HEK293 (cell line): ENCODE data around the gene SAP25.

ENCODE experiments used
- GLI2 ChIP-seq: fragments of 450-650 bp; formaldehyde crosslinking; IDR thresholded peaks from 2 replicates; pipeline ENCODE4; 2017; ENCODE audit warnings: missing biosample characterization, missing genetic modification characterization, low read depth, borderline replicate concordance
- KLF1 ChIP-seq: fragments of 450-650 bp; formaldehyde crosslinking; IDR thresholded peaks from 2 replicates; pipeline ENCODE4 v1.5.1; 2016; ENCODE audit warnings: missing biosample characterization, missing genetic modification characterization
- KLF9 ChIP-seq: fragments of 450-650 bp; formaldehyde crosslinking; IDR thresholded peaks from 2 replicates; pipeline ENCODE4 v1.5.1; 2016; ENCODE audit warnings: missing biosample characterization, missing genetic modification characterization, low read depth
- REPIN1 ChIP-seq: fragments of 450-650 bp; formaldehyde crosslinking; IDR thresholded peaks from 2 replicates; pipeline ENCODE4 v1.5.1; 2017; ENCODE audit warnings: missing biosample characterization, missing genetic modification characterization, low read depth
- SP3 ChIP-seq: fragments of 450-650 bp; formaldehyde crosslinking; IDR thresholded peaks from 2 replicates; pipeline ENCODE4 v1.5.1; 2016; ENCODE audit warnings: missing biosample characterization, missing genetic modification characterization
- YY1 ChIP-seq: fragments of 450-650 bp; formaldehyde crosslinking; IDR thresholded peaks from 2 replicates; pipeline ENCODE4 v1.5.1; 2018; ENCODE audit warnings: missing biosample characterization, missing genetic modification characterization
- ZBTB1 ChIP-seq: fragments of 450-650 bp; formaldehyde crosslinking; IDR thresholded peaks from 2 replicates; pipeline ENCODE4 v1.5.1; 2016; ENCODE audit warnings: missing biosample characterization, missing genetic modification characterization
- ZBTB48 ChIP-seq: fragments of 450-650 bp; formaldehyde crosslinking; IDR thresholded peaks from 2 replicates; pipeline ENCODE4 v1.5.1; 2016; ENCODE audit warnings: missing biosample characterization, missing genetic modification characterization
- ZEB2 ChIP-seq: fragments of 450-650 bp; formaldehyde crosslinking; IDR thresholded peaks from 2 replicates; pipeline ENCODE4 v1.5.1; 2016; ENCODE audit warnings: missing biosample characterization, missing genetic modification characterization
- ZFP3 ChIP-seq: fragments of 450-650 bp; formaldehyde crosslinking; IDR thresholded peaks from 2 replicates; pipeline ENCODE4 v1.5.1; 2016; ENCODE audit warnings: low read depth, missing biosample characterization, missing genetic modification characterization
- ZNF121 ChIP-seq: fragments of 450-650 bp; formaldehyde crosslinking; IDR thresholded peaks from 2 replicates; pipeline ENCODE4 v1.5.1; 2016; ENCODE audit warnings: missing biosample characterization, missing genetic modification characterization
- ZNF19 ChIP-seq: fragments of 450-650 bp; formaldehyde crosslinking; IDR thresholded peaks from 2 replicates; pipeline ENCODE4; 2016; ENCODE audit warnings: missing biosample characterization, missing genetic modification characterization, low read depth
- ZNF221 ChIP-seq: fragments of 450-650 bp; formaldehyde crosslinking; IDR thresholded peaks from 2 replicates; pipeline ENCODE4 v1.5.1; 2017; ENCODE audit warnings: missing biosample characterization, missing genetic modification characterization, borderline replicate concordance
- ZNF274 ChIP-seq, 2 experiments: fragments of 200-500 bp in 1 of 2; fragments of 450-650 bp in 1 of 2; sonication (Bioruptor generic) in 1 of 2; formaldehyde crosslinking in 1 of 2; IDR thresholded peaks; 2 replicates each; pipeline versions ENCODE4 v1.5.1 to v1.6.1; 2014 to 2016; ENCODE audit warnings: borderline replicate concordance in 1 of 2, inconsistent platforms in 1 of 2, low read length in 1 of 2, missing biosample characterization in 1 of 2, missing genetic modification characterization in 1 of 2
- ZNF324 ChIP-seq: fragments of 450-650 bp; formaldehyde crosslinking; IDR thresholded peaks from 2 replicates; pipeline ENCODE4 v1.5.1; 2016; ENCODE audit warnings: missing biosample characterization, missing genetic modification characterization
- ZNF350 ChIP-seq: fragments of 450-650 bp; formaldehyde crosslinking; IDR thresholded peaks from 2 replicates; pipeline ENCODE4 v1.5.0; 2017; ENCODE audit warnings: missing biosample characterization, mild to moderate bottlenecking, missing genetic modification characterization
- ZNF510 ChIP-seq: fragments of 450-650 bp; formaldehyde crosslinking; IDR thresholded peaks from 2 replicates; pipeline ENCODE4 v1.5.1; 2018; ENCODE audit warnings: mild to moderate bottlenecking, missing genetic modification characterization, missing biosample characterization; ENCODE audit not compliant: insufficient replicate concordance
- ZNF747 ChIP-seq: fragments of 450-650 bp; formaldehyde crosslinking; IDR thresholded peaks from 2 replicates; pipeline ENCODE4 v1.5.1; 2016; ENCODE audit warnings: missing biosample characterization, missing genetic modification characterization
- ZNF776 ChIP-seq: fragments of 450-650 bp; formaldehyde crosslinking; IDR thresholded peaks from 2 replicates; pipeline ENCODE4 v1.5.0; 2017; ENCODE audit warnings: missing biosample characterization, missing genetic modification characterization, borderline replicate concordance
- TF ChIP-seq, protein P1 (sequence below): fragments of 450-650 bp; formaldehyde crosslinking; IDR thresholded peaks from 2 replicates; pipeline ENCODE4 v1.5.1; 2016; ENCODE audit warnings: missing biosample characterization, missing genetic modification characterization
- TF ChIP-seq, protein P2 (sequence below): fragments of 450-650 bp; formaldehyde crosslinking; IDR thresholded peaks from 2 replicates; pipeline ENCODE4 v1.5.1; 2016; ENCODE audit warnings: missing biosample characterization, missing genetic modification characterization
- TF ChIP-seq, protein P3 (sequence below): fragments of 450-650 bp; formaldehyde crosslinking; IDR thresholded peaks from 2 replicates; pipeline ENCODE4 v1.5.1; 2016; ENCODE audit warnings: missing biosample characterization, missing genetic modification characterization, borderline replicate concordance
- TF ChIP-seq, protein P4 (sequence below): fragments of 450-650 bp; formaldehyde crosslinking; IDR thresholded peaks from 2 replicates; pipeline ENCODE4; 2016; ENCODE audit warnings: missing biosample characterization, missing genetic modification characterization
- TF ChIP-seq, protein P5 (sequence below): fragments of 450-650 bp; IDR thresholded peaks from 2 replicates; pipeline ENCODE4 v1.5.1; 2018; ENCODE audit warnings: missing biosample characterization, mild to moderate bottlenecking, missing genetic modification characterization
- TF ChIP-seq, protein P6 (sequence below): fragments of 450-650 bp; formaldehyde crosslinking; IDR thresholded peaks from 2 replicates; pipeline ENCODE4 v1.5.1; 2016; ENCODE audit warnings: missing biosample characterization, missing genetic modification characterization

Gene SAP25

DNA sequence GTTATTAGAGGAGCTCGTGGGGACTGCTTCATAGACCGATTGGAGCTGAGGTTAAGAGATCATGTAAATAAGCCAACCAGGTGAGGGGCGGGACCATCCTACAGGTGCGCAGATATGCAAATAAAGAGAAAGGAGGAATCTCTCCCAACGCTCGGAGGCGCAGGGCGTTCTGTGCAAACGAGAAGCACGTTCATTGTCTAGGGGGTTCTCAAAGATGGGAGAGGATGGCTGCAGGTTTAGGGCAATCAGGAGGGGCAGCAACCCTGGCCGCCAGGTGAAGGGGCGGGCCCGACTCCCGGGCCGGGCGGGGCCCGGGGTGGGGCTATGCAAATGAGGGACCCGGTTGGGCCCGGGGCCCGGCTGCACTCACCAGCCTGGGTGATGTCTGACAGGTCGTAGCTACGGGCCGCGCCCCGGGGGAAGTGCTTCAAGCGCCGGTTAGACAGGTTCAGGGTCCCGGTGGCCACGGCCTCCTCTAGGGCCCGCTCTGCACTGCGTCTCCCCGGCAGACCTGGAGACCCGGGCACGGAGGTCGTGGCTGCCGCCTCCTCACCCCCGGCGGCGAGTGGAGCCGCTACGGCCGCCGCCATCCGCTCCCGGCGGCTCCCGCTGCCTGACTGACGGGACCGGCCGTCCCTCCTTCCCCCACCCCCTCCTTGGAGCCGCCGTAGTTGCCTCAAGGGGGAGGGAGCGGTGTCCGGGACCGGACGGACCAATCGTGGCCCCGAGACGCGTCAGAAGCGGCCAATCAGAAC, 12.0 kb upstream of the SAP25 start, which contains the start of gene LRCH4 (continued):
- no peak for TF ChIP-seq ZBTB48 (tag by site-specific recombination)
- TF ChIP-seq KLF9 (tag by site-specific recombination) = peak; percentile 81
- TF ChIP-seq ZNF747 (tag by site-specific recombination) = no peak
- 0 out of 2 replicates have a peak, but pooled peaks have one; percentile 22 for TF ChIP-seq ZBTB1 (tag by site-specific recombination)
- no peak for TF ChIP-seq ZNF274 (IDR thresholded peaks at IDR 0.05; ENCODE audit: low read length)
- TF ChIP-seq ZNF274 (tag by site-specific recombination; IDR thresholded peaks at IDR 0.05; ENCODE audit: borderline replicate concordance) = no peak
- TF ChIP-seq ZNF350 (tag by site-specific recombination) = no peak
- TF ChIP-seq, protein P1, sequence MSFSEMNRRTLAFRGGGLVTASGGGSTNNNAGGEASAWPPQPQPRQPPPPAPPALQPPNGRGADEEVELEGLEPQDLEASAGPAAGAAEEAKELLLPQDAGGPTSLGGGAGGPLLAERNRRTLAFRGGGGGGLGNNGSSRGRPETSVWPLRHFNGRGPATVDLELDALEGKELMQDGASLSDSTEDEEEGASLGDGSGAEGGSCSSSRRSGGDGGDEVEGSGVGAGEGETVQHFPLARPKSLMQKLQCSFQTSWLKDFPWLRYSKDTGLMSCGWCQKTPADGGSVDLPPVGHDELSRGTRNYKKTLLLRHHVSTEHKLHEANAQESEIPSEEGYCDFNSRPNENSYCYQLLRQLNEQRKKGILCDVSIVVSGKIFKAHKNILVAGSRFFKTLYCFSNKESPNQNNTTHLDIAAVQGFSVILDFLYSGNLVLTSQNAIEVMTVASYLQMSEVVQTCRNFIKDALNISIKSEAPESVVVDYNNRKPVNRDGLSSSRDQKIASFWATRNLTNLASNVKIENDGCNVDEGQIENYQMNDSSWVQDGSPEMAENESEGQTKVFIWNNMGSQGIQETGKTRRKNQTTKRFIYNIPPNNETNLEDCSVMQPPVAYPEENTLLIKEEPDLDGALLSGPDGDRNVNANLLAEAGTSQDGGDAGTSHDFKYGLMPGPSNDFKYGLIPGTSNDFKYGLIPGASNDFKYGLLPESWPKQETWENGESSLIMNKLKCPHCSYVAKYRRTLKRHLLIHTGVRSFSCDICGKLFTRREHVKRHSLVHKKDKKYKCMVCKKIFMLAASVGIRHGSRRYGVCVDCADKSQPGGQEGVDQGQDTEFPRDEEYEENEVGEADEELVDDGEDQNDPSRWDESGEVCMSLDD (tag by site-specific recombination) = peak; percentile 60; the same call in 1 of the 2 replicates
- TF ChIP-seq, protein P2, sequence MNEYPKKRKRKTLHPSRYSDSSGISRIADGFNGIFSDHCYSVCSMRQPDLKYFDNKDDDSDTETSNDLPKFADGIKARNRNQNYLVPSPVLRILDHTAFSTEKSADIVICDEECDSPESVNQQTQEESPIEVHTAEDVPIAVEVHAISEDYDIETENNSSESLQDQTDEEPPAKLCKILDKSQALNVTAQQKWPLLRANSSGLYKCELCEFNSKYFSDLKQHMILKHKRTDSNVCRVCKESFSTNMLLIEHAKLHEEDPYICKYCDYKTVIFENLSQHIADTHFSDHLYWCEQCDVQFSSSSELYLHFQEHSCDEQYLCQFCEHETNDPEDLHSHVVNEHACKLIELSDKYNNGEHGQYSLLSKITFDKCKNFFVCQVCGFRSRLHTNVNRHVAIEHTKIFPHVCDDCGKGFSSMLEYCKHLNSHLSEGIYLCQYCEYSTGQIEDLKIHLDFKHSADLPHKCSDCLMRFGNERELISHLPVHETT = peak; percentile 83; the same call in 1 of the 2 replicates
- TF ChIP-seq ZEB2 = peak; percentile 95
- TF ChIP-seq, protein P3, sequence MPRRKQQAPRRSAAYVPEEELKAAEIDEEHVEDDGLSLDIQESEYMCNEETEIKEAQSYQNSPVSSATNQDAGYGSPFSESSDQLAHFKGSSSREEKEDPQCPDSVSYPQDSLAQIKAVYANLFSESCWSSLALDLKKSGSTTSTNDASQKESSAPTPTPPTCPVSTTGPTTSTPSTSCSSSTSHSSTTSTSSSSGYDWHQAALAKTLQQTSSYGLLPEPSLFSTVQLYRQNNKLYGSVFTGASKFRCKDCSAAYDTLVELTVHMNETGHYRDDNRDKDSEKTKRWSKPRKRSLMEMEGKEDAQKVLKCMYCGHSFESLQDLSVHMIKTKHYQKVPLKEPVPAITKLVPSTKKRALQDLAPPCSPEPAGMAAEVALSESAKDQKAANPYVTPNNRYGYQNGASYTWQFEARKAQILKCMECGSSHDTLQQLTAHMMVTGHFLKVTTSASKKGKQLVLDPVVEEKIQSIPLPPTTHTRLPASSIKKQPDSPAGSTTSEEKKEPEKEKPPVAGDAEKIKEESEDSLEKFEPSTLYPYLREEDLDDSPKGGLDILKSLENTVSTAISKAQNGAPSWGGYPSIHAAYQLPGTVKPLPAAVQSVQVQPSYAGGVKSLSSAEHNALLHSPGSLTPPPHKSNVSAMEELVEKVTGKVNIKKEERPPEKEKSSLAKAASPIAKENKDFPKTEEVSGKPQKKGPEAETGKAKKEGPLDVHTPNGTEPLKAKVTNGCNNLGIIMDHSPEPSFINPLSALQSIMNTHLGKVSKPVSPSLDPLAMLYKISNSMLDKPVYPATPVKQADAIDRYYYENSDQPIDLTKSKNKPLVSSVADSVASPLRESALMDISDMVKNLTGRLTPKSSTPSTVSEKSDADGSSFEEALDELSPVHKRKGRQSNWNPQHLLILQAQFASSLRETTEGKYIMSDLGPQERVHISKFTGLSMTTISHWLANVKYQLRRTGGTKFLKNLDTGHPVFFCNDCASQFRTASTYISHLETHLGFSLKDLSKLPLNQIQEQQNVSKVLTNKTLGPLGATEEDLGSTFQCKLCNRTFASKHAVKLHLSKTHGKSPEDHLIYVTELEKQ = peak; percentile 79; the same call in 1 of the 2 replicates
- peak; percentile 80; the same call in 1 of the 2 replicates for TF ChIP-seq YY1 (tag by site-specific recombination)
- TF ChIP-seq, protein P4, sequence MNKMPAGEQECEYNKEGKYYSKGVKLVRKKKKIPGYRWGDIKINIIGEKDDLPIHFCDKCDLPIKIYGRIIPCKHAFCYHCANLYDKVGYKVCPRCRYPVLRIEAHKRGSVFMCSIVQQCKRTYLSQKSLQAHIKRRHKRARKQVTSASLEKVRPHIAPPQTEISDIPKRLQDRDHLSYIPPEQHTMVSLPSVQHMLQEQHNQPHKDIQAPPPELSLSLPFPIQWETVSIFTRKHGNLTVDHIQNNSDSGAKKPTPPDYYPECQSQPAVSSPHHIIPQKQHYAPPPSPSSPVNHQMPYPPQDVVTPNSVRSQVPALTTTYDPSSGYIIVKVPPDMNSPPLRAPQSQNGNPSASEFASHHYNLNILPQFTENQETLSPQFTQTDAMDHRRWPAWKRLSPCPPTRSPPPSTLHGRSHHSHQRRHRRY (tag by site-specific recombination) = peak; percentile 25; the same call in 1 of the 2 replicates
- no peak for TF ChIP-seq ZNF121 (tag by site-specific recombination)
- peak; percentile 82 for TF ChIP-seq KLF1 (tag by site-specific recombination)
- TF ChIP-seq ZNF324 (tag by site-specific recombination) = peak; percentile 96
- no peak for TF ChIP-seq ZFP3 (tag by site-specific recombination)
- TF ChIP-seq ZNF510 (tag by site-specific recombination) = no peak
- TF ChIP-seq SP3 (tag by site-specific recombination) = no peak
- TF ChIP-seq, protein P5, sequence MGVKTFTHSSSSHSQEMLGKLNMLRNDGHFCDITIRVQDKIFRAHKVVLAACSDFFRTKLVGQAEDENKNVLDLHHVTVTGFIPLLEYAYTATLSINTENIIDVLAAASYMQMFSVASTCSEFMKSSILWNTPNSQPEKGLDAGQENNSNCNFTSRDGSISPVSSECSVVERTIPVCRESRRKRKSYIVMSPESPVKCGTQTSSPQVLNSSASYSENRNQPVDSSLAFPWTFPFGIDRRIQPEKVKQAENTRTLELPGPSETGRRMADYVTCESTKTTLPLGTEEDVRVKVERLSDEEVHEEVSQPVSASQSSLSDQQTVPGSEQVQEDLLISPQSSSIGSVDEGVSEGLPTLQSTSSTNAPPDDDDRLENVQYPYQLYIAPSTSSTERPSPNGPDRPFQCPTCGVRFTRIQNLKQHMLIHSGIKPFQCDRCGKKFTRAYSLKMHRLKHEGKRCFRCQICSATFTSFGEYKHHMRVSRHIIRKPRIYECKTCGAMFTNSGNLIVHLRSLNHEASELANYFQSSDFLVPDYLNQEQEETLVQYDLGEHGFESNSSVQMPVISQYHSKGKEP (tag by site-specific recombination) = no peak
- TF ChIP-seq GLI2 (tag by site-specific recombination) = no peak; the same call in 1 of the 2 replicates
- TF ChIP-seq ZNF776 (tag by site-specific recombination) = no peak
- no peak for TF ChIP-seq ZNF221 (tag by site-specific recombination)
- no peak for TF ChIP-seq ZNF19 (tag by site-specific recombination)
- TF ChIP-seq, protein P6, sequence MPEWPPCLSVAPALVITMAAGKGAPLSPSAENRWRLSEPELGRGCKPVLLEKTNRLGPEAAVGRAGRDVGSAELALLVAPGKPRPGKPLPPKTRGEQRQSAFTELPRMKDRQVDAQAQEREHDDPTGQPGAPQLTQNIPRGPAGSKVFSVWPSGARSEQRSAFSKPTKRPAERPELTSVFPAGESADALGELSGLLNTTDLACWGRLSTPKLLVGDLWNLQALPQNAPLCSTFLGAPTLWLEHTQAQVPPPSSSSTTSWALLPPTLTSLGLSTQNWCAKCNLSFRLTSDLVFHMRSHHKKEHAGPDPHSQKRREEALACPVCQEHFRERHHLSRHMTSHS (tag by site-specific recombination) = no peak
- peak; percentile 90; the same call in 1 of the 2 replicates for TF ChIP-seq REPIN1
